Right lobe of liver (tissue), 6 donors: ENCODE measurements around the gene CDCA4. TPM values are rescaled to one million over a fixed set of nuclear protein-coding genes. Genes with fewer than 3 reads are reported as not detected.
A peak's percentile ranks its signal among the peaks of the same experiment; 100 is the strongest.

Experiments used
- ATAC-seq, 4 donors: fragments of 200-7000 bp; cut with Tn5 transposase; one replicate each; pipeline ENCODE4 v1.9.1; 2020; ENCODE audit warnings: mild to moderate bottlenecking in 4 of 4, moderate library complexity in 4 of 4
- DNase-seq, 3 donors: peaks; one replicate each; pipeline ENCODE4 v3.0.0-alpha.2; 2020
- H3K27ac ChIP-seq, 3 donors: fragments of 200-600 bp; one replicate each; pipeline ENCODE4 v1.8.0; 2022
- H3K27me3 ChIP-seq, 2 donors: fragments of 200-600 bp; one replicate each; pipeline ENCODE4 v1.8.0; 2022
- H3K36me3 ChIP-seq, 4 donors: fragments of 200-600 bp; sonication (generic) in 1 of 4; one replicate each; pipeline versions ENCODE4 v1.5.1 to v1.8.0; 2017 to 2022; ENCODE audit warnings: control low read depth in 1 of 4
- H3K4me1 ChIP-seq, 4 donors: fragments of 200-600 bp; sonication (generic) in 1 of 4; one replicate each; pipeline versions ENCODE4 v1.5.1 to v1.8.0; 2017 to 2022; ENCODE audit warnings: control low read depth in 1 of 4
- H3K4me3 ChIP-seq, 3 donors: fragments of 200-600 bp; one replicate each; pipeline ENCODE4 v1.8.0; 2022
- H3K9me3 ChIP-seq, 4 donors: fragments of 200-600 bp; sonication (generic) in 1 of 4; one replicate each; pipeline versions ENCODE4 v1.5.1 to v1.8.0; 2017 to 2022; ENCODE audit warnings: control low read depth in 1 of 4
- POLR2A ChIP-seq: fragments of 450-650 bp; IDR thresholded peaks from one replicate; pipeline ENCODE4 v1.6.1; 2017; ENCODE audit warnings: antibody characterized with exemption, mild to moderate bottlenecking
- WGBS: methylation state at CpG from one replicate; pipeline ENCODE4 v1.1.6; 2018; ENCODE audit warnings: low coverage, low lambda C conversion rate; ENCODE audit not compliant: insufficient coverage; ENCODE audit errors: missing lambda C conversion rate; 5-methylcytosine and 5-hydroxymethylcytosine counted together
- intact Hi-C, 2 donors: fragments of 100-400 bp; cut with DNase I; formaldehyde crosslinking; loops; one replicate each; pipeline versions ENCODE4 v1.11.2 to v1.14.1; 2022
- long read RNA-seq: library from polyadenylated mRNA; unstranded; transcript quantifications from one replicate; pipeline ENCODE4 v2.0.0, GENCODE V29; 2019
- total RNA-seq, 6 experiments: library from RNA; depleted of rRNA in 2 of 6; stranded (reverse); fragments of >200 nt in 2 of 6; fragmentation: NEBNext Ultra II Directional in 3 of 6; extraction: Animal tissue kit (Norgen Biotek cat#: 25700) in 3 of 6; gene quantifications; one replicate each; pipeline versions ENCODE4 v1.1.0 to v1.2.4, GENCODE V29; 2016 to 2023
- TF ChIP-seq, protein P1 (sequence below), 4 donors: fragments of 200-600 bp in 3 of 4; fragments of 450-650 bp in 1 of 4; IDR thresholded peaks; one replicate each; pipeline versions ENCODE4 v1.5.1 to v1.8.0; 2016 to 2022; ENCODE audit warnings: antibody characterized with exemption in 4 of 4, mild to moderate bottlenecking in 2 of 4
- donor health status: DM: no; HTN: yes; CAD: no.
- donor health status: DM: no; HTN: no; CAD: no.
- donor health status: DM: no; HTN: no; CAD: no.
- donor health status: DM: no; HTN: yes; CAD: no.
- donor health status: DM: no; HTN: yes; CAD: no.

The CDCA4 gene
- 1 to 10 TPM in 5 of 6 experiments, under 1 TPM in 1; 0.90 to 3.5 (median 1.7) TPM for total RNA-seq
- long read RNA-seq, result 0 reads

DNA sequence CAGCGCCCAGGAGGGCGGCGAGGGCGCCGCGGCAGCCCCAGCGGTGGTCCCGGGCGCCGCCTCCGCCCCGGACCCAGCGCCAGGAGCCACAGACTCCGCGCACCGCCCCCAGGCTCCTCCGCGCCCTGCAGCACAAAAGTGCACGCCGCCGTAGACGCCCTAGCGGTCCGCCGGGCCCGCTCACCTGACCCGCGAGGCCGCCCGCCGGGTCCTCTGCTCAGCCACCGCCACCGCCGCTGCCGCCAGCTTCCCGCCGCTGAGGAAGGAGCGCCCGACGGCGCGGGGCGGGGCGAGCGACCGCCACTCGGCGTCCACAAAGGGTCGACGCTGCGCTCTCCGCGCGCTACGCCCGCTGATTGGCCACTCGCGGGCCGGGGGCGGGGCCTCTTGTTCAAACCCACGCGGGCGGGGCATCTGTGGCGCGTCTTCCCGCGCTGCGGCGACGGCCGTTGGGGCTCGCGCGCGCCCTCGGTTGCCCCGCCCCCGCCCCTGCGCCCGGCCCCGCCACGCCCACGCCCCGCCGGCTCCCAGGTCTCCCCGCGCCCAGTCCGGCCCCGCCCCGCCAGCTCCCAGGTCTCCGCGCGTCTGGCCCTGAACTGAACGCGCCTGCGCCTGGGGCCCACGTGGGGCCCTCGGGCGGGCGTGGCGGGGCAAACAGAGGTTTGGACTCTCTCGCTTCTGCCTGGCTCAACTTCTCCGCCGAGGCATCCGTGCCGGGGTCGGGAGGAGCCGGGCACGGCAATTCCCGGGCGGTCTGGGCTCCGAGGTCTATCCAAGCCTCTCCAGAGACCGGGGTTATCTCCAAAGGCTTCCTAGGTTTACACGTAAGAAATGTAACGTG, at the start of gene CDCA4:
TSS of gene CDCA4 (minus strand) at position 269 of the 841 bp plus-strand sequence. CDS start 9,154 bp downstream, outside the sequence.
- Histone ChIP-seq H3K9me3 (no peaks in the 10 kb centered on the region), H3K4me3 (peak within 1 kb of the TSS; percentile 77 to 94 (median 79)), H3K4me1 (peaks cover 0 to 11% (median 2%) of the 10 kb centered on the region in 4 donors), H3K36me3 (no peaks in the 10 kb centered on the region), H3K27ac (peak within 1 kb of the TSS; percentile 21 to 78 (median 57)), H3K27me3 (no peaks in the 10 kb centered on the region)
- WGBS, result 0% methylated on average over 18 of the region's 115 CpGs
- TF ChIP-seq POLR2A, result peak; percentile 63
- TF ChIP-seq, protein P1, sequence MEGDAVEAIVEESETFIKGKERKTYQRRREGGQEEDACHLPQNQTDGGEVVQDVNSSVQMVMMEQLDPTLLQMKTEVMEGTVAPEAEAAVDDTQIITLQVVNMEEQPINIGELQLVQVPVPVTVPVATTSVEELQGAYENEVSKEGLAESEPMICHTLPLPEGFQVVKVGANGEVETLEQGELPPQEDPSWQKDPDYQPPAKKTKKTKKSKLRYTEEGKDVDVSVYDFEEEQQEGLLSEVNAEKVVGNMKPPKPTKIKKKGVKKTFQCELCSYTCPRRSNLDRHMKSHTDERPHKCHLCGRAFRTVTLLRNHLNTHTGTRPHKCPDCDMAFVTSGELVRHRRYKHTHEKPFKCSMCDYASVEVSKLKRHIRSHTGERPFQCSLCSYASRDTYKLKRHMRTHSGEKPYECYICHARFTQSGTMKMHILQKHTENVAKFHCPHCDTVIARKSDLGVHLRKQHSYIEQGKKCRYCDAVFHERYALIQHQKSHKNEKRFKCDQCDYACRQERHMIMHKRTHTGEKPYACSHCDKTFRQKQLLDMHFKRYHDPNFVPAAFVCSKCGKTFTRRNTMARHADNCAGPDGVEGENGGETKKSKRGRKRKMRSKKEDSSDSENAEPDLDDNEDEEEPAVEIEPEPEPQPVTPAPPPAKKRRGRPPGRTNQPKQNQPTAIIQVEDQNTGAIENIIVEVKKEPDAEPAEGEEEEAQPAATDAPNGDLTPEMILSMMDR (IDR thresholded peaks at IDR 0.05), result no peak
- DNase-seq (peak; percentile 97 to 98 (median 98)), ATAC-seq (peak; percentile 95 to 98 (median 96))
- intact Hi-C loops, result no loop called here

DNA sequence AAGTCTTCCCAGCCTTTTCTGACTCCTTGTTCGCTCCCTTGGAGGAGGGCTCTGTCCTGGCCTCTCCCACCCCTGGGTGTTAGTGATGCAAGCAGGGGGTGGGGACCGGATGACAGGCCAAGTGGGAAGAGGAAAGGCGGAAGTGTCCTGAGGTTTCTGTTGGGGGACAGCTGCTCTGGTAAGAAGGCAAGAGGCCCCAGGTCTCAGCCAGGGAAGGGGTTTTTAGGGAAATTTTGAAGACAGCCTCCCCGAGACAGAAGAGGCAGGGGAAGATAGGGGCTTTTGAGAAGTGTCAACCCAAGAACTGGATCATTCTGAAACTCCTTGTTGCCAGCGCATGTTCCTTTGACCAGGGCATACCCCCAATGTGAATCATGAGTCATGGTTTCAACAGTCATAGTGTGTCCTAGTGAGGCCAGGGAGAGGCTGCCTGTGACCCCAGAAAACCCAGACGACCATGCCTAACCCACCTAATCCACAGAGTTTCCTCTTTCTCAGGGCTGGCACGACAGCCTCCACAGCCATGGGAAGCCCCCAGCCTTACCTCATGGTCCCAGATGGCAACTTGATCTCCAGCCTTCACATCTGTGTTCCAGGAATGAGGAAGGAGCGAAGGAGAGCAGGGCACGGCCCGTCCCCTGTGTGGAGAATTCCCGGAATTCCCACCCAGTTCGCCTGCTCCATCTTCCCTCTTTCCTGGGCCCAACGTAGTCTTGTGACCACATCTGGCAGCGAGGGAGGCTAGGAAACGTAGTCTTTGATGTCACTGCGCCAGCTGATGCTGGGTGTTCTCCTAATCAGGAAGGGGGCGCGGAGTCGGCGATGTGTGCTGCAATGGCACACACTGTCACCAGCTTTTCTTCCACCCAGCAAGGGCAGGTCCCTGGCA, 49.2 kb upstream of the CDCA4 start:
- intact Hi-C loops, result no loop called here
- no peak for TF ChIP-seq POLR2A
- TF ChIP-seq, protein P1 (IDR thresholded peaks at IDR 0.05), result no peak
- Histone ChIP-seq H3K9me3 (no peaks in the 10 kb centered on the region), H3K36me3 (no peaks in the 10 kb centered on the region), H3K4me1 (no peaks in the 10 kb centered on the region), H3K27me3 (no peaks in the 10 kb centered on the region), H3K27ac (no peak overlapping the region), H3K4me3 (no peak overlapping the region)
- DNase-seq, result peak; percentile 42 to 59 (median 57)
- peak; percentile 23 to 50 (median 36) for ATAC-seq
- 25% methylated on average over 10 of the region's 20 CpGs for WGBS

- no peaks in the 10 kb centered on the region for H3K36me3 ChIP-seq
- H3K4me3 ChIP-seq, result no peak overlapping the region
- H3K27ac ChIP-seq, result no peak overlapping the region
These were observed 48.6 kb upstream of the CDCA4 start for GRCh38 chr14:105069522-105069870.

DNA sequence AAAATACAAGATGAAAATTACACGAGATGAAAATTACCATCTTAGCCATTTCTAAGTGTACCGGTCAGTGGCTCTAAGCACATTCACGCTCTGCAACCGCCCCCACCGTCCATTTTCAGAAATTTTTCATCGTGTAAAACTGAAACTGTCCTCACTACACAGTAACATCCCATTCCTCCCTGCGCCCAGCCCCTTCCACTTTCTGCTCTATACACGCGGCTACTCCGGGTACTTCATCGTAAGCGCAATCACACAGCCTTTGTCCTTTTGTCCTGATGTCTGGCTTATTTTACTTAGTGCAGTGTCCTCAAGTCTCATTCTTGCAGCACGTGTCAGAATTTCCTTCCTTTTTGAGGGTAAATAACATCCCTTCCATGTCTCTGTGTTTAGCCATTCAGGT, 47.9 kb upstream of the CDCA4 start:
- H3K27ac ChIP-seq, result no peak overlapping the region
- DNase-seq (no peak), ATAC-seq (no peak)
- no peaks in the 10 kb centered on the region for H3K4me1 ChIP-seq
- H3K9me3 ChIP-seq, result no peaks in the 10 kb centered on the region
- no peak for TF ChIP-seq POLR2A
- TF ChIP-seq, protein P1 (IDR thresholded peaks at IDR 0.05), result no peak
- intact Hi-C loops, result no loop called here
- no peak overlapping the region for H3K4me3 ChIP-seq
- no peaks in the 10 kb centered on the region for H3K27me3 ChIP-seq
- H3K36me3 ChIP-seq, result no peaks in the 10 kb centered on the region
- WGBS, result 55% methylated on average over 13 of the region's 13 CpGs

More at GRCh38 chr14:105069522-105069870, 48.6 kb upstream of the CDCA4 start:
- intact Hi-C loops, result no loop called here
- ATAC-seq (no peak), DNase-seq (peak in 1 of 3 donors; percentile 21)
- 55% methylated on average over 6 of the region's 10 CpGs for WGBS
- Histone ChIP-seq H3K4me1 (no peaks in the 10 kb centered on the region), H3K27me3 (no peaks in the 10 kb centered on the region), H3K9me3 (no peaks in the 10 kb centered on the region)
- no peak for TF ChIP-seq POLR2A
- TF ChIP-seq, protein P1 (IDR thresholded peaks at IDR 0.05), result no peak
